Measurements from ENCODE around the gene ABI3BP.

ABI3BP gene

DNA sequence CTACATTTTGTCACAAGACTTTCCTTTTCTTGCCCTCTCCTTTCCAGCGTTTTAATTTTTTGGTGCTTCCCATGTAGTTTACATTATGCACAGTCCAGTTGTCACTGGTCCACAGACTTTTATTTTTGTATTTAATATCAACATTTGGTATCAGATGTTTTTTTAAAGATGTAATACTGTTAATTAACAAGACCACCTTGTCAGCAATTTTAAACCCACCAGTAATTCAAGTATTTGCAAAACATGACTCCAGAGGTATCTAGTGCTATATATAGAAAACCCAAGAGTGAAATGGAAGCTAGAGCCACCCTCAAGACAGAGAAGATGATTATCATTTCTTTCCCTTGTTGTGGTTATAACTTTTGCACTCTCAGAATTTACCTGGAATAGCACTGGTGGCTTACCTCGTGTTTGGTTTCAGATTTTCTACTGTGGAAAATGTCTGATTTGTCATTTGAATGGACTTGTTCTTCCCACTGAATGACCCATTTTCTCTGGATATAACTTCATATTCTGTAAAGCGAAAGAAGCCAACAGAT is 227.7 kb downstream of the ABI3BP start:
- DNase-seq: no peak

DNA sequence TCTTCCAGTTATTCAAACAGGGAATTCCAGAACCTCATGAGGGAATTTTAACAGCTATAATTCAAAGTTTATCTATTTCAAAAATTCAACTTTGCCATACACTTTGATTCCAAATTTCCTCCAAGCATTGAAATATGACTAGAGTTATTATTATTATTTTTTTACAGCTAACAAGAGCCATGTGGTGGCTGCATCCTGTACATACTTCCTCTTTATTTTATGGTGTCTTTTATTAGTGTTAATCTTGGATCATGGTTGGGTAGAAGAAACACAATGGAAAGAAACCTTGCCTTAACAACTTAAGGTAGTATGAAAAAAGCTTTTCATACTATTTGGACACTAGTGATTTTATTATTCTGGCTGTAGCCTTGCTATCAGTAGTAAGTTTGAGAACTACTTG is 231.3 kb downstream of the ABI3BP start:
- DNase-seq: no peak

DNA sequence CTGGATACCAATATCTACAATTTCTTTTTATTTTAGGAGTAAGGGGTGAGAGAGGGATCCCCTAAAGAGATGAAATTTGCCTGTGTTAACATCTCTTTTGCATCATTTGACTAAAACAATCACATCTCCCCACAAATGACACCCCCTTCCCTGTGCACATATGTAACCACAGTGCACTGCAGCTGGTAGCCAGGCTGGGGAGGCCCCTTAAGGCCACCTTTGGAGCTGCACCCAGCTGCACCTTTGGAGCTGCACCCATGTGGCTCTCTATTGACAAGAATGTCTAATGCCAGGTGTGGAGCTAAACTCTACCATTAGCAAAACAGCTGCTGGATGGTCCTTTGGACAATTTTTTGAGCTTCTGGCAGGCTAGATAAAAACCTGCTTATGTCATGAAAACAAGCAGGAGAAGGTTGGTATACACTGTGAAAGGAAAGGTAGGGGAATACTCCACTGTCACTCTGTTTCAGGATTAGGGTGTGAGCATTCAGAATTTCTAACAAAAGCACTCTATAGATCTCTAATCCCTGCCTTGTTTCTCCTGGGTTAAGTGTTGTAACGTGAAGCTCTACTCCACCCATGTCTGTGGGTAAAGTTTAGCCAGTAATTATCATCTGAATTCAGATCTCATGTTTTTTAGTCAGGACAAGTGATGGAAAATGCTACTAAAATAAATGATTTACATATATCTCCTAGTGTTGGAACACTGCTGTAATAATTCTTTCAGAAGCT is 231.8 kb downstream of the ABI3BP start:
- no peak for DNase-seq

DNA sequence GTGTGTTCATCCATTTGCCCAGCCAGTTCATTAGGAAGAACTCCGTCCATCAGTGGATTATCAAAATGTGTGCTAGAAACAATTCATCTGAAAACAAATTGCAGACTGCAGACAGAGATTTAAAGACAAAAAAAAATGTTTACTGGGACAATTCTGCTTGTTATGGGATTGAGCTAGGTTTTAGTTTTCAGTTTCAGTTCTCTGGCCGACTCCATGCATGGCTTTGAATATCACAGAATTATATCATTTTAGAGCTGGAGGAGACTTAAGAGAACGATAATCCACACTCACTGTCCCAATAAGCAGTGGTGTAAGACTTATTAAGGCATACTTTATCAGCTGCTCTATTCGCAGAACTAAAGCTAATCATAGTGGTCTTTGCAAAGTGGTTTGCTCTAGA is 232.8 kb downstream of the ABI3BP start:
- DNase-seq: no peak

DNA sequence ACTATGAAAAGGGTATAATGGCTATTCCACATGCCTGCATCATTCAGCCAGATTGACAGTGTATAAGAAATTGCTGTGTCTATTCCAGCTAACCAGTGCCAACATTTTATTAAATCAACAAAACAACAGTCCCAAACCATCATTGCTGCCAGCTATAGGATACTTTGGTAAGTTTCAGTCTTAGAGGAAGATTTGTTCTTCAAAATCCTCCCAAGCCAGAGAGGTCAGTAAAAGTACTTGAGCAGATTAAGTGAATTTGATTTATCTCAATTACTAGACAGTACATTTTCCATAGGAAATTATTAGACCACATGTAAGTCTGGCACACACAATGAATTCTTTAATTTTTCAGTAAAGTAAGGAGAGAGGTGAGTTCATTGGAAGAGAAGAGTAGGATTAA is 233.3 kb downstream of the ABI3BP start:
- no peak for DNase-seq

DNA sequence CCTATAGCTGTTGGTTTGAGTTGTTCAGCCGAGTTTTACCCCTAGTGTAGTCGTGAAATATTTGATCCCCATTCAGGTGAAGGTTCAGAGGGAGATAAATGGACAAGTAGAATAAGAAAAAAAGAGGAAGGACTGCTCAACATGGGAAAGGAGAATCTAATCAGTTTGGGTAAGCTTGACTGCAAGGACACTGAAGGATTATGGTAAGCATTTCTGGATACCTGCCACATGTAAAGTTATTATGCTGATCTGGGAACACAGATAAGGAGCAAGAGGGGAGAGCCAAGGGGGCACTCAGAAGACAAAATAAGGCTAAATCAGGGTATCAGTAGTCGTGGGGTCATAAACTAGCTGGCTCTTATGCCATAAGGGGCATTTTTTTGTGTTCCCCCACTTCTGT is 234.1 kb downstream of the ABI3BP start:
- no peak for DNase-seq

DNA sequence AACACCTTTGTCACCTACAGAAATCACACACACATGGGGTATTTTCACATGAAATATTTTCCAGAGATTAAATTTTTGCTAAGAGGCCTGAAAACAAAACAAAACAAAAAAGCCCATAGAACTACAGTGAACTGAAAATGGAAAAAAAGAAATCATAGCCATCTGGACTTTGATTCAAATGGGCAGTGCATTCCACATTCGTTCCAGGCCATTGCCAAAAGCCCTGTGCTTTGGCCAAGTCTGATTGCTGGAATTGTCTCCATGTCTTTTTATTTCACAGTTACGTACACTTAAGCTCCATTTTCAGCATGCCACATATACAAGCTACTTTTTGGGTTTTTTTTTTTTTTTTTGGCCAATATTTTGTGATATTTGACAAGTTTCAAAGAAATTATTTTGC is 236.8 kb downstream of the ABI3BP start:
- DNase-seq: no peak

DNA sequence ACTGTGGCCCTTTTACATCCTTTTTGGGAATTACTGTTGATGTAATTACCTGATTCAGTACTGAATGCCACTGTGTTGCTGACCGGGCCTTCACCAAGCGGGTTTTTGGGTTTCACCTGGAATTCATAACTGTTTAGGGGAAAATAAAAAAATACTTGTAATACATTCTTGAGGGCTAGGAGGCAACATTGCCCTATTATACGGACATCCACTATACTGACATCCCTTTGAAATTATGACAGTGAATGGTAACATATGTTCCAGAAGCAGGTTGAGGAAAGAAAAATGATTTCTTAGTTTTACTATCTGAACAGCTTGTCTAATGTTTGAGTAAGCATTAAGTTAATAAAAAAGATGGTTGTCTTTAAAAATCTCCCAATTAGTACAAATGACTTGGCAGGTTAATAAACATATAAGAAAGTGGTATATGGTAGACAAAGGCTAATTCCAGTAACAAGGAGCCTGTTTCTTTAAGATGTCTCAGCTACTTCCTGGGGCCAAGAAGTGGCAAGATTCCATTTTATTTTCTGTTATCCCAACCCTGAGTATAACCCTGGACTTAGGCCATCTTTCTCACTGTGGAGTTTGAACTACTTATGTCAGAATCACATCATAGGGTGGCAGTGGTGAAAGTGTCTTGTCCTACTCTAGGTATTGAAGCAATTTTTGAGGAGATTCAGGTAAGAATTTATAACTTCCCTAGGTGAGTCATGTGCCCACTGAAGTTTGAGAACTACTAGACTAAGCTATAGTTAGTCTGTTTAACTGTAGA is 238.5 kb downstream of the ABI3BP start:
- no peak for DNase-seq

DNA sequence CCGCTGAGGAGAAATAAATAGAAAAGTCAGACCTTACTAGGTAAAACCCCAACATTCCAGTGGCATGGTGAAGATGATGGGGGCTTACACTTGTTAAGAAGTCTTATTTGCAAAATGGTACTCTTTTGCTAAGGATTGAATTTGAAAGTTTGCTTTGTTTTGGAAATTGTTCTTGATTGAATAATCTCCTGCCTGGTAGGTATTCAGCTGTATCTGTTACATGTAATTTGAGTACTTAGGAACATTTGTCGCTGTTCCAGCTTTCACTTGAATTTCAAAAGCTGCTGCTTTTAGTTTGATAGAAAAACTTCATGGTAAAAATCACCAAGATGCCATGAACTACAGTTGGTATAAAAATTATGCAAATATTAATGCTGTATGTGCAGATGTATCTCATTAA is 239.4 kb downstream of the ABI3BP start:
- DNase-seq: no peak

DNA sequence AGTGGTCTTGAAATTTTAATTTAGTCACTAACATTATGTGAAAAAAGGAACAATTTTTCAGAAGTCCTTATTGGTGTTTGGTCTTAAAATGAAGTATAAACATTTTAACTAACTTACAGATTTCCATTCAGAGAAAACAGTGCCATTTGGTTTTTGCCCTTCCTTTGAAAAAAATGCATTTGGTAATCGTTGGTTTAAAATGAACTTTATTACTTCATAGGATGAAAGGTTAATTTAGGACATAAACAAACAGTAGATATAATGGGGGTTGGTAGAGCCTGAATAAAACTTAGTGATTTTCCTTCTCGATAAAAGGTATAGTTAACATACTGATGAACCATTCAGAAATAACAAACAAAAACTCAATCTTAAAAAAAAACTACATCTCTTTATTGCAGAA is 244.3 kb downstream of the ABI3BP start:
- no peak for DNase-seq

DNA sequence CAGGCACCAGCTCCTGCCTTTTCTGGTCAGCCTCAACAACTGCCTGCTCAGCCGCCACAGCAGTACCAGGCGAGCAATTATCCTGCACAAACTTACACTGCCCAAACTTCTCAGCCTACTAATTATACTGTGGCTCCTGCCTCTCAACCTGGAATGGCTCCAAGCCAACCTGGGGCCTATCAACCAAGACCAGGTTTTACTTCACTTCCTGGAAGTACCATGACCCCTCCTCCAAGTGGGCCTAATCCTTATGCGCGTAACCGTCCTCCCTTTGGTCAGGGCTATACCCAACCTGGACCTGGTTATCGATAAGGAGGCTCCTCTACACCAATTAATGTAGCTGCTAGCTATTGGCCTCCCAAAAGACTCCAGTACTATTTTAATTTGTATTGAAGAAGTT is 245.0 kb downstream of the ABI3BP start:
- DNase-seq: no peak

DNA sequence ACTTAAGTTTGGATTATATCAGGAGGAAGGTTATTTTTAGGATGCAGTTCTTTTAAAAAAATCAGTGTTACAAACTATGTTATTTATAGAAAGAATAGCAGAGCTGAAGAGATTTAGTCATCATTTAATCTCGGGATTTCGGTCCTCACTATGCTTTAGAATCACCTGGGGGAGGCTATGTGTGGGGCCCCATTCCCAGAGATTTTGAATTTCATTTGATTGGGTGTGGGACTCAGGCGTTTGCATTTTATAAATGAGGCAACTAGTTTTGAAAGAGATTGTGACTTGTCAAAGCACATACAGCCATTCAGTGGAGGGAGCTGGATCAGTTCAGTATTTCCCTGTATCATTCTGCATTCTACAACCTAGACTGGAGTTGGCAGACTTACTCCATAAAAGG is 247.1 kb downstream of the ABI3BP start:
- no peak for DNase-seq

DNA sequence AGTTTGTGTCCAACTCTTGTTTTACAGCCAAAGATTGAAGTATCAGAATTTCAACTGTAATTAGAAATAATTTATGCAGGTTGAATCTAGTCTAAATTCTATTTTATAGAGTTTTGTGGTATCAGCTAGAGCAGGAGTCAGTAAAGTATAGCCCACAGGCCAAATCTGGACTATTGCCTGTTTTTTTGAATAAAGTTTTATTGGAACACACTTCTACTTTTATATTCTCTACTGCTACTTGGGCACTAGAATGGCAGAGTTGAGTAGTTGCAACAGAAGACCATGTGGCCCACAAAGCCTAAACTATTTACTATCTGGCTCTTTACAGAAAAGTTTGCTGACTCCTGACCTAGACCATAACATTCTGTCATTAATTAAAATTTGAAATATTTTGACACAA is 247.6 kb downstream of the ABI3BP start:
- DNase-seq: no peak

DNA sequence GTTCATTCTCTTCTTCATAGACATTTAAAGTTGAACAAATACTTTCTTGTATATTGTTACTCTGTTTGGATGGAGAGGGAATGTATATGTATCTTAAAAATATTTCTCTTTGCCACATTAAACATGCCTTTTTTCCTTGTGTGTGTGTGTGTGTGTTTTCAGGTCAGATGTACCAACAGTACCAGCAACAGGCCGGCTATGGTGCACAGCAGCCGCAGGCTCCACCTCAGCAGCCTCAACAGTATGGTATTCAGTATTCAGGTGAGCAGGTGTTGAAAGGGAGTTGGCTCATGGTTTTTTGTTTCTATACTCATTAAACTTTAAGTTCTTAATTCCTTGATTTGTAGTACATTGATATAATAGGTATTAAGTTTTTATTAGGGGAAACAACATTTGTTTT is 248.6 kb downstream of the ABI3BP start:
- no peak for DNase-seq

DNA sequence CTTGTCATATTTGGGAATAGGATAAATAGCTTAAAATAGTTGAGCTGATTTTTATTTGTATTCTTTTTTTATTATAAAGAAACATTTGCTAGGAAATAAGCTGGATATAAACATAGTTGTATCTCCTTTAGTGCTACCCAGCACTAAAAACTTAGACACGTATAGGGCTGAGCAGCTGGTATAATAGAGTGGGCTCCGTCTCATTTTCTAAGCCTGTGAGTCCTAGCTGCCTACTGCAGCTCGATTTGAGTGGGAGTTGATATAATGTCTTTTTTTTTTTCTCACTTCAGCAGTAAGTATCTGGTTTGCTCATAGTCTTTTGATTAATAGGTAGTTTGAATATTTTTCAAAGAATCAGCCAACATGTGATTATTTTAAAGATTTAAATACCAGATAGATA is 249.7 kb downstream of the ABI3BP start:
- no peak for DNase-seq

DNA sequence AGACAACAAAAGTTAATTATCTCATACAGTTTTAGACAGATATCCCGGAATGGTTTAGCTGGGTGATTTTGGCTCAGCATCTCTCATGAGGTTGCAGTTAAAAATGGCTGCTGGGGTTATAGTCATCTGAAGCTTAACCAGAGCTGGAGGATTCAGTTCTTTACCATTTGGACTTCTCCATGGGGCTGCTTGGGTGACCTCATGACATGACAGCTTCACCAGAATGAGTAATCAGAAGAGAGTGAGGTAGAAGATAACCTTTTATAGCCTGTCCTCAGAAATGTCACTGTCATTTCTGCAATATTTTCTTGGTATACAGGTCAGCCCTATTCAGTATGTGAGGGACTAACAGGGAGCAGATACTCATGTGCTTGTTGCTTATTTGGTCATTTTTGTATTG is 253.0 kb downstream of the ABI3BP start:
- DNase-seq: peak in 3 of 4 experiments; percentile 6 to 56 (median 22)

DNA sequence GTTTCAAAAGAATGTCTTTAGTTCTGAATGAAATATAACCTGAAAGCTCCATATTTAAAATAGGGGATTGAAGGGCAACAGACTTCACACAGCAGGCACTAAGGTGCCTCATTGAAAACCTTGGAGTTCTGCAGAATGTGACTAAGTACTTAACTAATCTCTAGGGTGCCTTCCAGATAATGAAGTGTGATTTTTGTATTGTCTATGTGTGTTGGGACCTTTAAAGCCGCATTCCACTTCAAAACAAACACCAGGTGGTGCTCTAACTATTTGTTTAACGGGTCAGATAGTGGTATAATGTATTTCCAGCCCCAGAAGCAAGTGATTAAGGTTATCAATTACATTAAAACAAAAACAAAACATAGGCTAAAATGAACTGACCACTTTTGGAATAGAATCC is 255.9 kb downstream of the ABI3BP start:
- peak in 2 of 4 experiments; percentile 12 to 30 for DNase-seq

DNA sequence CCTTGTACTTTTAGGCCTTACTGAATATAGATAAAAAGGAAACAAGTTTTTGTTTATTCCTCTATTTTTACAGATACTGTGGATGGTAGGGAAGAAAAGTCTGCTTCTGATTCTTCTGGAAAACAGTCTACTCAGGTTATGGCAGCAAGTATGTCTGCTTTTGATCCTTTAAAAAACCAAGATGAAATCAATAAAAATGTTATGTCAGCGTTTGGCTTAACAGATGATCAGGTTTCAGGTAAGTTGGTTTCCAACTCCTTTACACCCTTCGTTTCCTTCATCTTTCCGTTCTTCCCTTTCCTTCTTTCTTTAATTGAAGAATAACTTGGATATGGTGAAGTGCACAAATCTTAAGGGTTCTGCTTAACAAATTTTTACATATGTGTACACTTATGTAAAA is 260.8 kb downstream of the ABI3BP start:
- DNase-seq: no peak

DNA sequence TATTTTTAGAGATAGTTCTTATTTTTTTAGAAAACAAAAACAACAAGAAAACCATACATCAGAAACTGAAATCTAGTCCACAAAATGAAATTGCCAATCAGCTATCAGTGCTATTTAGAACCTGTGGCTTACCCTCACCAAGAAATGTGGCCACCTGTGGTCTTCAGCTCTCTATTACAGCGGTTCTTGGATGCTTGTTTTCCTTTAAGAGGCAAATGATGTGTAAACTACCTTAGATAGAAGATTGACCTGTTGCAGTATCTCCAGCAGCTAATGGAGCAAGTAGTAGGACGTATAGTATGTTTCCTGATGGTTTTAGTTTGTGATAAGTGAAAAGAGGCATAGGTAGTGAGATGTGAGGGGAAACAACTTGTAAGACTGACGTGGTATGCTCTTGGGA is 262.7 kb downstream of the ABI3BP start:
- DNase-seq: no peak

DNA sequence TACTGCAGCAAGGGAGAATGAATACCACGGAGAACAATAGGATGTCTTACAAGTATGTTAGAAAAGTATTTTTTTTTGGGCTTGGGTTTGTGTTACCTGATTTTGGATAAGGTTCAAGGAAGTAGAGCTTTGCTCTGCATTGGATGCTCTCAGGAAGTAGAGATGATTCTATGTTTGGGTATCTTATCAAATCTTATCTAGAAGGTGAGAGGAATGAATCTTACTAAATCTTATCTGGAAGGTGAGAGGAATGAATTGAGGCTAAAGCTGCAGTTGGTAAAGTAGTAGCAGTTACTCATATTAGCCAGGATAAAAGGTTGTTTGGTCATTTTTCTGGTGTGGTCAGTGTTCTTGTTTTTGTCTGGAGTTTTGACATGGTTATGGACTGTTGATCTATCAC is 266.5 kb downstream of the ABI3BP start:
- DNase-seq: no peak

DNA sequence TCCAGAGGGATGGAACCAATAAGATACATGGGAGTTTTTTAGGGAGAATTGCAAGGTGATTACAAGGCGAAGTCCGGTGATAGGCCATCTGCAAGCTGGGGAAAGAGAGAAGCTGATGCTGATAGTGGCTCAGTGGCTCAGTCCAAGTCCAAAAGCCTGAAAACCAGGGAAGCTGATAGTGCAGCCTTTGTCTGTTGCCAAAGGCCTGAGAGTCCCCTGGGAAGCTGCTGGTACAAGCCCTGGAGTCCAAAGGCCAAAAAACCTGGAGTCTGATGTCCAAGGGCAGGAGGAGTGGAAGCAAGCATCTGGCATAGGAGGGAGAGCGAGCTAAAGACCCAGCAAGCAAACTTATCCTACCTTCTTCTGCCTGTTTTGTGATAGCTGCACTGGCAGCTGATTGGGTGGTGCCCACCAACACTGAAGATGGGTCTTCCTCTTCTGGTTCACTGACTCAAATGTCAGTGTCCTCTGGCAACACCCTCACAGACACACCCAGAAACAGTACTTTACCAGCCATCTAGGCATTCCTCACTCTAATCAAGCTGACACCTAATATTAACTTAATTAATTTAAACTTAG is 267.2 kb downstream of the ABI3BP start:
- DNase-seq: no peak

DNA sequence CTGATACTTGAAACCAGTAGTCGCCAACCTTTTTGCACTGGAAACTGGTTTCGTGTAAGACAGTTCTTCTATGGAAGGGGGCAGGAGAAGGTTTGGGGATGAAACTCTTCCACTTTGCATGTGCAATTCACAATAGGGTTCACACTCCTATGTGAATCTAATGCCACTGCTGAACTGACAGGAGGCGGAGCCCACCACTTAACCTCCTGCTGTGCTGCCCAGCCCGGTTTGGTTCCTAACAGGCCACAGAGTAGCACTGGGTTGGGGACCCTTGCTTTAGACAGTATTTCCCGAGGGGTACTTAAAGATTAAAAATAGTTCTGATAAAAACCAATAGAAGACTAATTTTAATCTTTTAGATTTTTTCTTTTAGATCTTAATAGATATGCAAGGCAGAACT is 272.8 kb downstream of the ABI3BP start:
- DNase-seq: no peak

DNA sequence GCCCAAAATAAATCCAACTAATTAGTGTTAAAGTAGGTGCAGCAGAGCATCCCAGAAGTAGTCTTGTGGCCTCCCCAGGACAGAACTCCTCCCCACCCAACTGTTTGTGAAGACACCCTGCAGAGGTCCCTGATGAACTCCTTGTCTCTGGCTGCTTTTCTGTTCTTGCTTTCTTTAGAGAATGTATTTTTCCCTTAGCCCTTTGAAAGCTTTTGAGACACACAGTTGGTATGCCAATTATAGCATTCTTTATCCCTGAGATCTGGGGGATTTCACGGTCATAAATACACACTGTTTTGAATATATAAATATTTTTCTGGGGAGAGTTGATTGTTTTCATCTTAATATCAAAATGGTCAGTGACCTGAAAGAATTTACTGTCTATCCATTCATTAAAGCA is 274.1 kb downstream of the ABI3BP start:
- DNase-seq: no peak

All from suppressor macrophage (primary cell).